Common myeloid progenitor, CD34-positive (primary cell): Measurements from ENCODE around the gene SYNJ1.
"Not testable (repeated sequence)": the region's sequence is repeated elsewhere in the genome, so short reads cannot be mapped to it uniquely, and the experiment has no call there.

ENCODE experiments used
- CTCF ChIA-PET: fragments of 350-600 bp; sonication (Branson Sonifier 250); formaldehyde crosslinking; loops from one replicate; lab custom pipeline; 2021; ENCODE audit warnings: antibody characterized with exemption; lab: Charles Lee
- POLR2A ChIA-PET: fragments of 350-600 bp; sonication (Branson Sonifier 250); formaldehyde crosslinking; loops from one replicate; lab custom pipeline; 2021; ENCODE audit warnings: antibody characterized with exemption; lab: Charles Lee
- DNase-seq, 3 donors: peaks; one replicate each; pipeline versions ENCODE4 v3.0.0 to v3.0.0-alpha.2; 2013
- H3K27ac ChIP-seq, 2 experiments: 1 replicate in 1 of 2; 2 replicates in 1 of 2; pipeline ENCODE4 v1.7.0; 2013; ENCODE audit warnings: inconsistent platforms in 2 of 2, low read length in 2 of 2, mild to moderate bottlenecking in 2 of 2, low read depth in 1 of 2, moderate library complexity in 1 of 2; ENCODE audit not compliant: severe bottlenecking in 2 of 2, insufficient read depth in 1 of 2, poor library complexity in 1 of 2
- H3K27me3 ChIP-seq, 5 experiments: replicated peaks in 2 of 5; 1 replicate in 3 of 5; 2 replicates in 2 of 5; pipeline versions ENCODE4 v1.6.1 to v1.7.0; 2013; ENCODE audit warnings: low read length in 4 of 5, mild to moderate bottlenecking in 2 of 5, moderate library complexity in 2 of 5, inconsistent platforms in 1 of 5; ENCODE audit not compliant: insufficient read depth in 5 of 5, control insufficient read depth in 4 of 5
- H3K36me3 ChIP-seq, 4 experiments: 1 replicate in 2 of 4; 2 replicates in 2 of 4; pipeline versions ENCODE4 v1.6.1 to v1.7.0; 2013; ENCODE audit warnings: low read length in 3 of 4, control low read depth in 1 of 4, mild to moderate bottlenecking in 1 of 4; ENCODE audit not compliant: control insufficient read depth in 4 of 4, insufficient read depth in 4 of 4
- H3K4me1 ChIP-seq, 4 experiments: 1 replicate in 3 of 4; 2 replicates in 1 of 4; pipeline versions ENCODE4 v1.6.1 to v1.7.1; 2013; ENCODE audit warnings: low read length in 3 of 4, mild to moderate bottlenecking in 3 of 4, control low read depth in 1 of 4, inconsistent platforms in 1 of 4, moderate library complexity in 1 of 4; ENCODE audit not compliant: control insufficient read depth in 4 of 4, insufficient read depth in 4 of 4; ENCODE audit errors: control extremely low read depth in 1 of 4
- H3K4me3 ChIP-seq, 7 experiments: 1 replicate in 4 of 7; 2 replicates in 3 of 7; pipeline versions ENCODE4 v1.5.1 to v1.7.0; 2013; ENCODE audit warnings: mild to moderate bottlenecking in 7 of 7, low read length in 6 of 7, moderate library complexity in 6 of 7, inconsistent platforms in 2 of 7, low read depth in 2 of 7, control low read depth in 1 of 7; ENCODE audit not compliant: insufficient read depth in 4 of 7, control insufficient read depth in 1 of 7; ENCODE audit errors: extremely low read depth in 1 of 7
- H3K9me3 ChIP-seq, 5 experiments: 1 replicate in 4 of 5; 2 replicates in 1 of 5; pipeline versions ENCODE4 v1.6.1 to v1.7.1; 2013; ENCODE audit warnings: low read length in 4 of 5, mild to moderate bottlenecking in 2 of 5, inconsistent platforms in 1 of 5, low read depth in 1 of 5, moderate library complexity in 1 of 5; ENCODE audit not compliant: control insufficient read depth in 4 of 5, insufficient read depth in 2 of 5; ENCODE audit errors: control extremely low read depth in 1 of 5
- WGBS: methylation state at CpG from one replicate; pipeline ENCODE4 v1.1.5; 2013; ENCODE audit not compliant: insufficient coverage; 5-methylcytosine and 5-hydroxymethylcytosine counted together

SYNJ1 gene

DNA sequence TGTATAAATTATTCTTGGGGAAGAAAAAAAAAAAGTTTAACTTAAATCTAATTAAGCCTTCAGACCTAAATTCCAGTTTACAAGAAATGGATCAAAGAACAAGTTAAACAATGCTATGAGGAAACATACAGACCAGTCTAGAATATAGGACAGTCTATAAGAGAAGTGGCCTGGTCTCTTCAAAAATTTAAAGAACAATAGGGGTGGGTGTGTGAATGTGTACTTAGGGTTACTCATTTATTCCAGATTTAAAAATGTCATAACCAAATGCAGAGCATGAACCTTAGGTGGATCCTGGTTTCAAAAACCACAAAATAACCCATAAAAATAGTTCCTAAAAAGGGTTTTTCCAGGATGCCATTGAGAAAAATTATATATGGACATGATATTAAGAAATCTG, 21.8 kb upstream of the SYNJ1 start:
- no peaks in the 10 kb centered on the region for H3K4me1 ChIP-seq
- no peaks in the 10 kb centered on the region for H3K27me3 ChIP-seq
- ChIA-PET POLR2A (no interaction called here), CTCF (no interaction called here)
- H3K4me3 ChIP-seq, result no peak overlapping the region
- no peaks in the 10 kb centered on the region for H3K9me3 ChIP-seq
- no peak for DNase-seq
- no peak overlapping the region for H3K27ac ChIP-seq
- H3K36me3 ChIP-seq, result peaks cover 32 to 82% (median 57%) of the 10 kb centered on the region in 4 experiments

DNA sequence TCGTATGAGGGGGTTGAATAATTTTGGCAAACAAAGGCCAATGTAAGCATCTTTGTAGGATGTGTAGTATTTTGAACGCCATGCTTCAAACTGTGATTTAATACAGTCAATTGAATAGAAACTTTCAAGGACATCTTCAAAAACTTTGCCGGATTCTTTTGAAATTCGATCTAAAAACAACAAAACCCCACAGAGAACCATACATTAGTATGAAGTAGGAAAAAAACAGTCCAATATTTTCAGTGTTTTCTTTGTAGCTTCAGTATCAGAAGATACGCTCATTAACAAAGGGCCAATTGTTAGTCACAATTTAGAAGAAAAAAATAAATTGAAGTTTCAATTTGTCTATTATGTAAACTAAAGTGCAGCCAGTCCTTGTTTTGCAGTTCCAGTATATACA, 20.7 kb upstream of the SYNJ1 start:
- peaks cover 29 to 79% (median 53%) of the 10 kb centered on the region in 4 experiments for H3K36me3 ChIP-seq
- H3K4me3 ChIP-seq, result no peak overlapping the region
- no peaks in the 10 kb centered on the region for H3K27me3 ChIP-seq
- ChIA-PET CTCF (interaction anchor here (1.6 kb wide), 1 partner anchor 12 kb away, joined by 5 read pairs; no protein-coding TSS in a partner anchor), POLR2A (no interaction called here)
- no CpG with 5 or more reads among the region's 5 CpGs for WGBS
- H3K9me3 ChIP-seq, result no peaks in the 10 kb centered on the region
- DNase-seq, result no peak
- no peaks in the 10 kb centered on the region for H3K4me1 ChIP-seq
- H3K27ac ChIP-seq, result no peak overlapping the region

DNA sequence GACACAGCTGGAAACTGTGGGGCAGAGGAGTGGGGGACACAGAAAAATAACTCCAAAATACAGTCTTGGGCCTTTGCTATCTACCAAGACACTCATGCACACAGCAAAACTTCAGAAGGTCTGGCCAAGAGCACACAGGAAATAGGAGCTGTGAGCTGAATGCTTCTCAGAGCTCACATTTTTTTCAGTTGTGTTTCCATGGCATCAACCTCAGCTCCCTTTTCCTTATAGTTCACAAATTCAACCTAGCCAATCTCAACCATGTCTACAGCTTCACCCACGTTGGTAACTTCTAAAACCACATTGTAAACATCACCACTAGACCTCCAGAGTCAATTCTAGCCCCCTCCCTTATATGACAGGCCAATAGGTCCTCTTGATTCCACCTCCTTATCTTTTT, 19.6 kb upstream of the SYNJ1 start:
- no peaks in the 10 kb centered on the region for H3K27me3 ChIP-seq
- peaks cover 35 to 85% (median 60%) of the 10 kb centered on the region in 4 experiments for H3K36me3 ChIP-seq
- 92% methylated on average over 1 of the region's 1 CpG for WGBS
- DNase-seq, result no peak
- no peaks in the 10 kb centered on the region for H3K4me1 ChIP-seq
- CTCF ChIA-PET, result interaction anchor here (0.5 to 1.6 kb wide), 5 partner anchors 11 to 333 kb away, joined by 3 to 5 read pairs (median 3); partner anchors contain the start of gene PAXBP1
- H3K9me3 ChIP-seq, result no peaks in the 10 kb centered on the region
- no peak overlapping the region for H3K4me3 ChIP-seq
- POLR2A ChIA-PET, result interaction anchor here (0.8 kb wide), 1 partner anchor 110 kb away, joined by 3 read pairs; no protein-coding TSS in a partner anchor
- peak overlapping the region in 1 of 2 experiments; percentile 47 for H3K27ac ChIP-seq

DNA sequence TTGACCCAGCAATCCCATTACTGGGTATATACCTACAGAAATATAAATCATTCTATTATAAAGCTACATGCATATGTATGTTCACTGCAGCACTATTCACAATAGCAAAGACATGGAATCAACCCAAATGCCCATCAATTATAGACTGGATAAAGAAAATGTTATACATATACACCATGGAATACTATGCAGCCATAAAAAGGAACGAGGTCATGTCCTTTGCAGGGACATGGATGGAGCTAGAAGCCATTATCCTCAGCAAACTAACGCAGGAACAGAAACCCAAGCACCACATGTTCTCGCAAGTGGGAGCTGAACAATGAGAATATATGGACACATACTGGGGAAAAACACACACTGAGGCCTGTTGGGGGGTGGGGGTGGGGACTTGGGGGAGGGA, 18.9 kb upstream of the SYNJ1 start:
- CTCF ChIA-PET, result interaction anchor here (0.5 to 1.1 kb wide), 2 partner anchors 9 to 62 kb away, joined by 3 to 5 read pairs; no protein-coding TSS in a partner anchor
- H3K9me3 ChIP-seq, DNase-seq, H3K27ac ChIP-seq, H3K4me1 ChIP-seq, H3K4me3 ChIP-seq, H3K27me3 ChIP-seq: not testable (repeated sequence)
- WGBS, result 100% methylated on average over 1 of the region's 3 CpGs
- peaks cover 41 to 87% (median 63%) of the 10 kb centered on the region in 4 experiments for H3K36me3 ChIP-seq
- POLR2A ChIA-PET, result interaction anchor here (0.8 kb wide), 1 partner anchor 109 kb away, joined by 3 read pairs; no protein-coding TSS in a partner anchor

DNA sequence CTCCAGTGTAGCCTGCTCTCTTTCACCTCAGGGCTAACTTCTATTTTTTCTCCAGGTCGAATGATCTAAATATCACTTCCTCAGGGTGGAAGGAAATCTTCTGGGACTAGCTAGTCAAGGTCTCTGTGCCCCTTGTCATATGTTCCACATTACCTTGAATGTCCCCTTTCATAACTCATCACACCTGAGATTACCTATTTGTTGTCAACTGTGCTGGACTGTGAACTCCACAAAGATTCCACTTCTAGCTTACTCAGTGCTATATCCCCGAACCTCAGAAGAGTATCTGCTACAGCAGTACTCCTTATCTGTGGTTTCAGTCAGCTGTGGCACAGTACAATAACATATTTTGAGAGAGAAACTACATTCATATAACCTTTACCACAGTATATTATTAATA, 14.6 kb upstream of the SYNJ1 start:
- ChIA-PET POLR2A (no interaction called here), CTCF (no interaction called here)
- Histone ChIP-seq H3K27me3 (no peaks in the 10 kb centered on the region), H3K4me1 (no peaks in the 10 kb centered on the region), H3K27ac (no peak overlapping the region), H3K36me3 (peaks cover 34 to 87% (median 59%) of the 10 kb centered on the region in 4 experiments), H3K9me3 (no peaks in the 10 kb centered on the region), H3K4me3 (no peak overlapping the region)
- DNase-seq, result no peak
- WGBS, result 38% methylated on average over 1 of the region's 2 CpGs

DNA sequence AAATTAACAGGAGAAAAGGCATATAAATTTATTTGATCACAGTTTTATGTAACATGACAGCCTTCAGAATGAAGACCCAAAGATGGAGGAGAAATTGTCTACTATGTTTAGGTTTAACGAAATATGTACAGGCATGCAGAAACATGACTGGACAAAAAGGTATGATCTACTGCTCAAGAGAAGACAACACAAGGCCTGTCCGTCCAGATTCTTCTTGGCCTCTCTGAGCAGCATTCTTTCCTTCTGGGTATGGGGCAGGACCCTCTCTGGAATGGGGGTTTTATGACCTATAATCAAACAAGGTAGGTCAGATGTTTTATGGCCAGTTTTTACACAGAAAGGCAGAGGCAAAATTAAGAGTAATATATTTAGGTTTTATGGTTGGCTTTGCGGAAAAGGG, 13.5 kb upstream of the SYNJ1 start:
- H3K36me3 ChIP-seq, result peaks cover 31 to 83% (median 60%) of the 10 kb centered on the region in 4 experiments
- DNase-seq, result no peak
- CTCF ChIA-PET, result no interaction called here
- WGBS, result 100% methylated on average over 3 of the region's 3 CpGs
- H3K4me1 ChIP-seq, result no peaks in the 10 kb centered on the region
- no peaks in the 10 kb centered on the region for H3K27me3 ChIP-seq
- H3K27ac ChIP-seq, result no peak overlapping the region
- no peaks in the 10 kb centered on the region for H3K9me3 ChIP-seq
- H3K4me3 ChIP-seq, result no peak overlapping the region
- POLR2A ChIA-PET, result no interaction called here

DNA sequence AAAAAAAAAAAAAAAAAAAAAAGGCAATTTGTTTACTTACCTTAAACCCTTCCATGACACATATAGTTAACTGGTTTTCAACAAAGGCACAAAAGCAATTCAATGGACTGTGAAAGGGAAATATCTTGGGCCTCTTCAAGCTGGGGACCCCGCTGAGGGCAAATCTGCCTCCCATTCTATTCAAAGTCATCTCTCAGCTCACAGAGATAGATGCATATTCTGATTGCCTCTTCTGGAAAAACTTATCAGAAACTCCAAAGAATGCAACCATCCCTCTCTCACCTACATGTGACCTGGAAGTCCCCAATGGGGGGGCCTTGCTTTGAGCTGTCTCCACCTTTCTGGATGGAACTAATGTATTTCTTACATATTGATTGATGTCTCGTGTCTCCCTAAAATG, 12.1 kb upstream of the SYNJ1 start:
- peaks cover 28 to 80% (median 59%) of the 10 kb centered on the region in 4 experiments for H3K36me3 ChIP-seq
- no peak overlapping the region for H3K27ac ChIP-seq
- no peaks in the 10 kb centered on the region for H3K4me1 ChIP-seq
- no peaks in the 10 kb centered on the region for H3K27me3 ChIP-seq
- no peaks in the 10 kb centered on the region for H3K9me3 ChIP-seq
- no peak overlapping the region for H3K4me3 ChIP-seq
- CTCF ChIA-PET, result no interaction called here
- POLR2A ChIA-PET, result no interaction called here
- DNase-seq, result no peak
- WGBS, result 100% methylated on average over 1 of the region's 2 CpGs
